WTC11 (cell line): ENCODE data around the gene TMEM184A.

Source experiments
- CREM ChIP-seq: sonication (generic); formaldehyde crosslinking; IDR thresholded peaks from 2 replicates; pipeline ENCODE4 v1.8.1; 2022; ENCODE audit warnings: mild to moderate bottlenecking, missing genetic modification reagents, moderate library complexity
- ELF4 ChIP-seq: sonication (generic); formaldehyde crosslinking; IDR thresholded peaks from 2 replicates; pipeline ENCODE4 v1.8.1; 2022; ENCODE audit warnings: low read depth, mild to moderate bottlenecking, moderate library complexity, missing genetic modification reagents
- ESRRA ChIP-seq: sonication (generic); formaldehyde crosslinking; IDR thresholded peaks from 2 replicates; pipeline ENCODE4 v1.8.1; 2022; ENCODE audit warnings: mild to moderate bottlenecking, missing genetic modification reagents, borderline replicate concordance
- FOXP1 ChIP-seq: sonication (generic); formaldehyde crosslinking; IDR thresholded peaks from 2 replicates; pipeline ENCODE4 v1.8.0; 2022; ENCODE audit warnings: missing genetic modification reagents, mild to moderate bottlenecking, moderate library complexity, borderline replicate concordance
- SMAD3 ChIP-seq: sonication (generic); formaldehyde crosslinking; IDR thresholded peaks from 2 replicates; pipeline ENCODE4 v1.8.0; 2022; ENCODE audit warnings: missing genetic modification reagents, mild to moderate bottlenecking, borderline replicate concordance
- SP1 ChIP-seq: sonication (generic); formaldehyde crosslinking; conservative IDR thresholded peaks from 2 replicates; pipeline ENCODE4 v1.8.1; 2022; ENCODE audit warnings: missing genetic modification reagents
- ZNF416 ChIP-seq: fragments of 250-450 bp; sonication (Bioruptor Pico); IDR thresholded peaks from 2 replicates; pipeline ENCODE4 v1.9.0; 2021; ENCODE audit warnings: mild to moderate bottlenecking, inconsistent platforms
- ZNF423 ChIP-seq: fragments of 250-450 bp; sonication (Bioruptor Pico); IDR thresholded peaks from 2 replicates; pipeline ENCODE4 v2.1.2; 2022; ENCODE audit warnings: mild to moderate bottlenecking, moderate library complexity
- TF ChIP-seq, protein P1 (sequence below): sonication (generic); formaldehyde crosslinking; IDR thresholded peaks from 2 replicates; pipeline ENCODE4 v1.8.1; 2023; ENCODE audit warnings: mild to moderate bottlenecking, missing genetic modification reagents, moderate library complexity
- TF ChIP-seq, protein P2 (sequence below): fragments of 200-600 bp; IDR thresholded peaks from 2 replicates; pipeline ENCODE4 v1.8.0; 2022; ENCODE audit warnings: antibody characterized with exemption
- TF ChIP-seq, protein P3 (sequence below): sonication (generic); formaldehyde crosslinking; IDR thresholded peaks from 2 replicates; pipeline ENCODE4 v1.8.1; 2022; ENCODE audit warnings: mild to moderate bottlenecking, moderate library complexity, missing genetic modification reagents
- TF ChIP-seq, protein P4 (sequence below): sonication (generic); formaldehyde crosslinking; IDR thresholded peaks from 2 replicates; pipeline ENCODE4 v1.8.0; 2022; ENCODE audit warnings: mild to moderate bottlenecking, missing genetic modification reagents
- TF ChIP-seq, protein P5 (sequence below): sonication (generic); formaldehyde crosslinking; IDR thresholded peaks from 2 replicates; pipeline ENCODE4 v1.8.1; 2022; ENCODE audit warnings: low read depth, missing genetic modification reagents, borderline replicate concordance

GRCh38 chr7:1529383-1530116 lies 26.5 kb downstream of the TMEM184A start:
- TF ChIP-seq, protein P1, sequence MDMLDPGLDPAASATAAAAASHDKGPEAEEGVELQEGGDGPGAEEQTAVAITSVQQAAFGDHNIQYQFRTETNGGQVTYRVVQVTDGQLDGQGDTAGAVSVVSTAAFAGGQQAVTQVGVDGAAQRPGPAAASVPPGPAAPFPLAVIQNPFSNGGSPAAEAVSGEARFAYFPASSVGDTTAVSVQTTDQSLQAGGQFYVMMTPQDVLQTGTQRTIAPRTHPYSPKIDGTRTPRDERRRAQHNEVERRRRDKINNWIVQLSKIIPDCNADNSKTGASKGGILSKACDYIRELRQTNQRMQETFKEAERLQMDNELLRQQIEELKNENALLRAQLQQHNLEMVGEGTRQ (CRISPR knock-in tag), result no peak
- TF ChIP-seq, protein P2, sequence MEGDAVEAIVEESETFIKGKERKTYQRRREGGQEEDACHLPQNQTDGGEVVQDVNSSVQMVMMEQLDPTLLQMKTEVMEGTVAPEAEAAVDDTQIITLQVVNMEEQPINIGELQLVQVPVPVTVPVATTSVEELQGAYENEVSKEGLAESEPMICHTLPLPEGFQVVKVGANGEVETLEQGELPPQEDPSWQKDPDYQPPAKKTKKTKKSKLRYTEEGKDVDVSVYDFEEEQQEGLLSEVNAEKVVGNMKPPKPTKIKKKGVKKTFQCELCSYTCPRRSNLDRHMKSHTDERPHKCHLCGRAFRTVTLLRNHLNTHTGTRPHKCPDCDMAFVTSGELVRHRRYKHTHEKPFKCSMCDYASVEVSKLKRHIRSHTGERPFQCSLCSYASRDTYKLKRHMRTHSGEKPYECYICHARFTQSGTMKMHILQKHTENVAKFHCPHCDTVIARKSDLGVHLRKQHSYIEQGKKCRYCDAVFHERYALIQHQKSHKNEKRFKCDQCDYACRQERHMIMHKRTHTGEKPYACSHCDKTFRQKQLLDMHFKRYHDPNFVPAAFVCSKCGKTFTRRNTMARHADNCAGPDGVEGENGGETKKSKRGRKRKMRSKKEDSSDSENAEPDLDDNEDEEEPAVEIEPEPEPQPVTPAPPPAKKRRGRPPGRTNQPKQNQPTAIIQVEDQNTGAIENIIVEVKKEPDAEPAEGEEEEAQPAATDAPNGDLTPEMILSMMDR, result no peak
- TF ChIP-seq, protein P3, sequence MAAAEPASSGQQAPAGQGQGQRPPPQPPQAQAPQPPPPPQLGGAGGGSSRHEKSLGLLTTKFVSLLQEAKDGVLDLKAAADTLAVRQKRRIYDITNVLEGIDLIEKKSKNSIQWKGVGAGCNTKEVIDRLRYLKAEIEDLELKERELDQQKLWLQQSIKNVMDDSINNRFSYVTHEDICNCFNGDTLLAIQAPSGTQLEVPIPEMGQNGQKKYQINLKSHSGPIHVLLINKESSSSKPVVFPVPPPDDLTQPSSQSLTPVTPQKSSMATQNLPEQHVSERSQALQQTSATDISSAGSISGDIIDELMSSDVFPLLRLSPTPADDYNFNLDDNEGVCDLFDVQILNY (CRISPR knock-in tag), result no peak
- TF ChIP-seq CREM (CRISPR knock-in tag), result no peak
- no peak for TF ChIP-seq SMAD3 (CRISPR knock-in tag)
- TF ChIP-seq ELF4 (CRISPR knock-in tag), result no peak
- TF ChIP-seq, protein P4, sequence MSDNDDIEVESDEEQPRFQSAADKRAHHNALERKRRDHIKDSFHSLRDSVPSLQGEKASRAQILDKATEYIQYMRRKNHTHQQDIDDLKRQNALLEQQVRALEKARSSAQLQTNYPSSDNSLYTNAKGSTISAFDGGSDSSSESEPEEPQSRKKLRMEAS (CRISPR knock-in tag), result no peak
- TF ChIP-seq SP1 (CRISPR knock-in tag), result no peak
- TF ChIP-seq, protein P5, sequence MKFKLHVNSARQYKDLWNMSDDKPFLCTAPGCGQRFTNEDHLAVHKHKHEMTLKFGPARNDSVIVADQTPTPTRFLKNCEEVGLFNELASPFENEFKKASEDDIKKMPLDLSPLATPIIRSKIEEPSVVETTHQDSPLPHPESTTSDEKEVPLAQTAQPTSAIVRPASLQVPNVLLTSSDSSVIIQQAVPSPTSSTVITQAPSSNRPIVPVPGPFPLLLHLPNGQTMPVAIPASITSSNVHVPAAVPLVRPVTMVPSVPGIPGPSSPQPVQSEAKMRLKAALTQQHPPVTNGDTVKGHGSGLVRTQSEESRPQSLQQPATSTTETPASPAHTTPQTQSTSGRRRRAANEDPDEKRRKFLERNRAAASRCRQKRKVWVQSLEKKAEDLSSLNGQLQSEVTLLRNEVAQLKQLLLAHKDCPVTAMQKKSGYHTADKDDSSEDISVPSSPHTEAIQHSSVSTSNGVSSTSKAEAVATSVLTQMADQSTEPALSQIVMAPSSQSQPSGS, result no peak
- no peak for TF ChIP-seq ZNF423 (CRISPR knock-in tag)
- TF ChIP-seq ZNF416, result no peak
- TF ChIP-seq ESRRA, result no peak
- no peak for TF ChIP-seq FOXP1 (CRISPR knock-in tag)
